Mesothelial cell of epicardium (in vitro differentiated cells): ENCODE results near the gene APRT. TPM values are rescaled to one million over a fixed set of nuclear protein-coding genes. Genes with fewer than 3 reads are reported as not detected.

Experiments used
- DNase-seq, 2 experiments: peaks; one replicate each; pipeline ENCODE4 v3.0.0; 2021; ENCODE audit warnings: low spot score in 2 of 2; ENCODE audit not compliant: unreplicated experiment in 2 of 2
- H3K27ac Mint-ChIP-seq: 2 replicates; pipeline ENCODE4 v1.8.0; 2021; ENCODE audit warnings: mixed read lengths
- H3K27me3 Mint-ChIP-seq: 2 replicates; pipeline ENCODE4 v1.8.0; 2021; ENCODE audit warnings: low read depth, mixed read lengths
- H3K36me3 Mint-ChIP-seq: 2 replicates; pipeline ENCODE4 v1.8.0; 2021; ENCODE audit warnings: mixed read lengths
- H3K4me1 Mint-ChIP-seq: 2 replicates; pipeline ENCODE4 v1.8.0; 2021; ENCODE audit warnings: mixed read lengths
- H3K4me3 Mint-ChIP-seq: 2 replicates; pipeline ENCODE4 v1.8.0; 2021; ENCODE audit warnings: mild to moderate bottlenecking, moderate library complexity, mixed read lengths
- H3K9me3 Mint-ChIP-seq: 2 replicates; pipeline ENCODE4 v1.8.0; 2021; ENCODE audit warnings: mixed read lengths
- CTCF ChIP-seq: fragments of 200-600 bp; sonication (generic); IDR thresholded peaks from one replicate; pipeline ENCODE4 v1.5.0; 2021; ENCODE audit warnings: antibody characterized with exemption; ENCODE audit not compliant: unreplicated experiment
- total RNA-seq: library from RNA; stranded (reverse); gene quantifications from 3 replicates; pipeline ENCODE4 v1.2.1, GENCODE V29; 2021

Gene APRT
- total RNA-seq, 1 donor from 2014 or later: 96.2 TPM

DNA sequence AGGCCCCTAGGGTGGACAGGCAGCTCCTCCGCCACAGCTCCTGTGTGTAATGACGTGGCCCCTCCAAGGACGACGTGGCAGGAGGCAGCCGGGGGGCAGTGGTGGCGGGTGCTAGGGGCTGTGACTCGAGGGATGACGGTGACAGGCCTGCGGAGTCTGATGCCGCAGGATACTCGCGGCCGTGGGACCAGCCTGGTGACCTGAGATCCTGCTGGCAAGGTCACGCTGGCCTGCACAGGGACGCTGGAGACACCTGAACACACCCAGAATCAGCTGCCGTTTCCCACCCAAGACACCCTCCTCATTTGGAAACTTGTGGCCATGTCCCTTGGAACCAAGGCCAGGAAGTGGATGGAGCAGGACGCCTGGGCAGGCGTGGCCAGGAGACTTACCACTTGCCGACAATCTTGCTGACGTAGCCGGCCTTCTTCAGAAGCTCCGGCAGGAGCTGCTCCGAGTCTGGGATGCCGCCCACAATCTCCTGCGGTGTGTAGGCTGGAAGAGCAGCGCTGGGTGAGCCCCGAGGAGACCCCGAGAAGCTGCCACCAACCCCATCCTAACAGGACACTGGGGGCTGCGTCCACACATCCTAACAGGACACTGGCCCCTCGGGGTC lies 29.0 kb upstream of the APRT start:
- no peaks in the 10 kb centered on the region for H3K36me3 Mint-ChIP-seq
- no peaks in the 10 kb centered on the region for H3K27me3 Mint-ChIP-seq
- no peaks in the 10 kb centered on the region for H3K9me3 Mint-ChIP-seq
- DNase-seq: no peak
- no peak for TF ChIP-seq CTCF
- H3K27ac Mint-ChIP-seq: no peak overlapping the region
- H3K4me3 Mint-ChIP-seq: no peak overlapping the region
- no peaks in the 10 kb centered on the region for H3K4me1 Mint-ChIP-seq

GRCh38 chr16:88839745-88840599 lies 28.2 kb upstream of the APRT start:
- Mint-ChIP-seq H3K4me3 (no peak overlapping the region), H3K27ac (no peak overlapping the region), H3K4me1 (no peaks in the 10 kb centered on the region), H3K36me3 (peaks cover 3% of the 10 kb centered on the region), H3K27me3 (no peaks in the 10 kb centered on the region), H3K9me3 (no peaks in the 10 kb centered on the region)
- TF ChIP-seq CTCF: no peak
- DNase-seq: no peak

- no peaks in the 10 kb centered on the region for H3K27me3 Mint-ChIP-seq
- no peak for DNase-seq
- TF ChIP-seq CTCF: no peak
- H3K4me3 Mint-ChIP-seq: no peak overlapping the region
- no peak overlapping the region for H3K27ac Mint-ChIP-seq
- H3K4me1 Mint-ChIP-seq: no peaks in the 10 kb centered on the region
- no peaks in the 10 kb centered on the region for H3K9me3 Mint-ChIP-seq
- H3K36me3 Mint-ChIP-seq: peaks cover 4% of the 10 kb centered on the region
Observed at GRCh38 chr16:88839026-88839529, 27.4 kb upstream of the APRT start.

- H3K36me3 Mint-ChIP-seq: peaks cover 4% of the 10 kb centered on the region
- DNase-seq: no peak
- H3K4me1 Mint-ChIP-seq: no peaks in the 10 kb centered on the region
- no peaks in the 10 kb centered on the region for H3K9me3 Mint-ChIP-seq
- no peak for TF ChIP-seq CTCF
- no peak overlapping the region for H3K4me3 Mint-ChIP-seq
- H3K27ac Mint-ChIP-seq: no peak overlapping the region
- H3K27me3 Mint-ChIP-seq: no peaks in the 10 kb centered on the region
Observed at GRCh38 chr16:88838566-88838965, 26.8 kb upstream of the APRT start.

DNA sequence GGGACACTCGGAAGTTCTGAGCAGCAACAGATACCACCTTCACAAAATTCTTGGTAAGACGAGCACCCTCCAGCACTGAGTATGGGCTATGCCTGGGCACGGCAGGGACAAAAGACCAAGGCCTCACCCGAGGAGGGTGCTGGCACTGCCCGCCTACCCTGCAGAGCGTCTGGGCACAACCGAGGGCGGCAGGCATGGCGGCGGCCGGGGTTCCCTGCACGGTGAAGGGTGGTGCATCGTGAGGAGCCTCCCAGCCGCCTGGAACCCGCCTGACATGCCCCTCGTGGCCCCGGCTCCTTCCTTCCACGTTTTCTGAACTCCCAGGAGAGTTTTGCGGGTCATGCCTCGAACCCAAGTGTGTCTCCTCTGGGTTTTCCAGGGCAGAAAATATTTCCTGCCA lies 26.1 kb upstream of the APRT start:
- no peaks in the 10 kb centered on the region for H3K4me1 Mint-ChIP-seq
- H3K36me3 Mint-ChIP-seq: peaks cover 4% of the 10 kb centered on the region
- H3K4me3 Mint-ChIP-seq: no peak overlapping the region
- TF ChIP-seq CTCF: no peak
- DNase-seq: no peak
- no peaks in the 10 kb centered on the region for H3K27me3 Mint-ChIP-seq
- no peak overlapping the region for H3K27ac Mint-ChIP-seq
- no peaks in the 10 kb centered on the region for H3K9me3 Mint-ChIP-seq
